DLD1 (cell line): ENCODE data around the gene TNPO1.
"Not testable (repeated sequence)": the region's sequence is repeated elsewhere in the genome, so short reads cannot be mapped to it uniquely, and the experiment has no call there.

Source experiments
- in situ Hi-C: cut with HindIII; loops from 2 replicates; pipeline ENCODE4 v1.10.0; 2017; ENCODE audit warnings: low sequenced_read_pairs

The TNPO1 gene

DNA sequence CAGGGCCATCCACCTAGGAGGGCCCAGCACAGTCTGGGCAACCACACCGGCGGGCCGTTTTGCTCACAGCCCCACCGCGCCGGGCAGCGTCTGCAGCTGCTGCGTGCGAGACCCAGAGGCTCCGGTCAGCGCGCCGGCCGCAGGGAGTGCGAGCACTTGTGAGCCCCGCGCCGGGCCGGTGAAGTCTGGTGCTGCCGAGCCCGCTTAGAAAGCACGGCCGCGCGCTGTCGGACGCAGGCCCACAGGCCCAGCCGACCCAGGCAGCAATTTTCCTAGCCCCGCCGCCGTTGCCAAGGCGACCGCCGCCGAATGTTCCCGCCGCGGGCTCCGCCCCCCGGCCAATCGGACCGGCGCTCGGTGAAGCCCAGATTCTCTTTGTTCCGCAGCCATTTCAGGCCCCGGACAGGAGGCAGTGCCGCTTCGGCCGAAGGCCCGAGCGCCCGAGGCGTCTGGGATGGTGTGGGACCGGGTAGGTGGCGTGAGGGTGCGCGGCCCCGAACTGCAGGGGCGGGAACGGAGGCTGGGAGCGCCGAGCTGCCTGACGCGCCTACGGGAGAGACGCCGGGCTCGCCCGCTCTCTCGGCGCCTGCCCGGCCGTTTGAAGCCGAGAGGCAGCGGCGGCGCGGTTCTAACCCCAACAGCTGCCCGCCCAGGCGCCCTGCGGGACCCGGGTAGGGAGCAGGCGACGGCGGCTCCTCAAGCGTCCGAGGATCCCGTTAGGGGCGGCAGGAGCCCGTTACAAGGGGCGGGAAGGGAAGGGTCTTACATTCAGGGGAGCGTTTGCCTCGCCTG is at the start of gene TNPO1:
Gene TNPO1, plus strand, starts transcription at position 378 of the 792 bp plus-strand sequence. Its CDS starts 77 bp downstream, at position 455.
- in situ Hi-C loops = no loop called here

DNA sequence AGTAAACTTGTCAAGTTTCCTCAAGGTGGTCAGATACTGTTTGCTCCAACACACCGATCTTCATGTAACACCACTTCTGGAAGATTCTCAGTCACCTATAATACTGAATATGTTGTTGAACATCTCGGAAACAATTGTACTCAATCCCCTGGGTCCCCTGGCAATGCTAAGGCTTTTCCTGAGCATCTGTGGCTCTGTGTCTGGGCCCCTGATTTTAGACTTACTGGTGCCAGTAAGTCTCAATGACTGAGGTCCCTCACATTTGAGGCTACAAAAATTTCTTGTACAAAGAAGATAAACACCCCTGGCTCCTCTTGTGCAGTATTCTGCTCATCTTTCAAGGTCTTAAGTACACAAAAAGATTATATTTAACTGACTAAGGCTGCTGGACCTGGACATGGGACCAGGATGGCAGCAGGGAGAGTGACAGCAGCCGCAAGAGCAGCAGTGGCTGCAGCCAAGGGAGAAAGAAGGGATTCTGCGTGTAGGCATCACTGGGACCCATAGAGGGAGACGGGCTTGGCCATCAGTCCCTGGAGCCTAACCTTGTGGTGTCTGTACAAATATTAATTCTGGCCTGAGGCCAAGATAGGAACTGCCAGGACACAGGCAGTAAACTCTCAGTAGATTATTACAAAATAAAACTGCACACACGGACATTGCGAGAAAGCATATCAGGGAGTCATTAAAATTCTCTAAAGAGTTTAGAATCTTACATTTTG is 49.0 kb upstream of the TNPO1 start:
- in situ Hi-C loops = no loop called here

DNA sequence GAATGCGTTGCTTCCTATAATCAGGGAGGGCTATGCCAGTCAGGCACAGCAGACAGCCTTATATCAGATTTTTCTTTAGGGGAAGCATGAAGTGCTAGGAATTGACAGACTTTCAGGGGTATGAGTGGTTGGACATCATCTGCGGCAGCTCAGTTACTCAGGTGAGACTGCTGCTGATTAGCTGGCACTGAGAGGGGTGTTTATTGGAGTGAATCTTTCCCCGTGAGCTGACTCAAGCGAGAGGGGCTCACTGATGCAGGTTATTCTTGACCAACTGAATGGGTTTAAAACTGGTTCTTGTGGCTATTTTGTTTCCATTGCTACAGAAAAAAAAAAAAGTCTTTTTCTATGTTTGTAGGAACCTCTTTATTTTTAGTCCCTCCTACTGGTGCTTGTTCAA is 46.2 kb upstream of the TNPO1 start:
- in situ Hi-C loops = no loop called here

DNA sequence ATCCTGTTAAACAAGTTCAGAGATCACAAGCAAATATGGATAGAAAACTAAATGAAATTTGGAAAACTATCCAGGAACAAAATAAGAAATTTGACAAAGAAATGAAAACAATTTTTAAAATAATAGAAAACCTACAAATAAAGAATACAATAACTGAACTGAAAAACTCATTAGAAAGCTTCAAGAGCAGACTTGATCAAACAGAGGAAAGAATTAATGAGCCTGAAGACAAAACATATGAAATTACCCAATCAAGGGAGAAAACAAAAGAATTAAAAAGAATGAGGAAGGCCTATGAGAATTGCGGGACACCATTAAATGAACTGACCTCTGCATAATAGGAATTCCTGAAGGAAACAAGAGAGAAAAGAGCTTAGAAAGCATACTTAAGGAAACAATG is 39.8 kb upstream of the TNPO1 start:
- in situ Hi-C loops = loop anchor here (25.0 kb wide), 1 partner anchor 214 kb away; no protein-coding TSS in a partner anchor

DNA sequence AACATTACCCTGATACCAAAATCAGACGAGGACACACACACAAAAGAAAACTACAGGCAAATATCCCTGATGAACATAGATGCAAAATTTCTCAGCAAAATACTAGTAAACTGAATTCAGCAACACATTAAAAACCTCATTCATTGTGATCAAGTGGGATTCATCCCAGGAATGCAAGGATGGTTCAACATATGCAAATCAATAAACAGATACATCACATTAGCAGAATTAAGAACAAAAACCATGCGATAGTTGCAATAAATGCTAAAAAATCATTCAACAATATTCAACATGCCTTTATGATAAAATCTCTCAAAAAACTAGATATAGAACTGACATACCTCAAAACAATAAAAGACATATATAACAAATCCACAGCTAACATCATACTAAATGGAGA is 36.9 kb upstream of the TNPO1 start:
- in situ Hi-C loops = loop anchor here (25.0 kb wide), 1 partner anchor 217 kb away; no protein-coding TSS in a partner anchor

DNA sequence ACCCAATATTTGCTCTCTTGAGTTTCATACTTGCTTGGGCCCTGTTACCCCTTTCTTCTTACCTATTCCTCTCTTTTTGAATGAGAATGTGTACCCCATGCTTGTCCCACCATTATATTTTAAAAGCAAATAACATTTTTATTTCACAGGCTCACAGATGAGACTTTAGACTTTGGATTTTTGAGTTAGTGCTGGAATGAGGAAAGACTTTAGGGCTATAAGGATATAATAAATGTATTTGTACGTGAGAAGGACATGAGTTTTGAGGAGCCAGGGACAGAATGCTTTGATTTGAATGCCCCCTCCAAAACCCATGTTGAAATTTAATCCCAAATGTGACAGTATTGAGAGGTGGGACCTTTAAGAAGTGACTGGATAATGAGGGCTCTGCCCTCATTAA is 33.1 kb upstream of the TNPO1 start:
- in situ Hi-C loops = loop anchor here (25.0 kb wide), 1 partner anchor 221 kb away; no protein-coding TSS in a partner anchor

DNA sequence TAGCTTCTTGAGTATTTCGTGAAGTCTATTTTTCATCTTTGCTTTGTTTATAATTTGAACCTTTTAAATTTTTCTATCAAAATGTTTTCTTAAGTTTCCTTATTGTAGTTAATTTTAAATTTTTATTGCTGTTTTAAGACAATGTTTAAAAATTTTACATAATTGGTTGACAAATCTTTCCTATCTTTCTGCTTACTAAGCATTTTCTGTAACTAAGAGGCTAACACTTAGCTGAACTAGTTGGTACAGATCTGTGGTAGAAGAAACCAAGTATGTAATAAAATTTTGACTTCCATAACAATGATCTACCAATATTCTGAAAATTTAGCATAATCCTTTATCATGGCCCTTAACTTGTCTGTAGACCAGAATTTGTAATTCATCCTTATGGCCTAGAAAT is 32.3 kb upstream of the TNPO1 start:
- in situ Hi-C loops = loop anchor here (25.0 kb wide), 1 partner anchor 222 kb away; no protein-coding TSS in a partner anchor

DNA sequence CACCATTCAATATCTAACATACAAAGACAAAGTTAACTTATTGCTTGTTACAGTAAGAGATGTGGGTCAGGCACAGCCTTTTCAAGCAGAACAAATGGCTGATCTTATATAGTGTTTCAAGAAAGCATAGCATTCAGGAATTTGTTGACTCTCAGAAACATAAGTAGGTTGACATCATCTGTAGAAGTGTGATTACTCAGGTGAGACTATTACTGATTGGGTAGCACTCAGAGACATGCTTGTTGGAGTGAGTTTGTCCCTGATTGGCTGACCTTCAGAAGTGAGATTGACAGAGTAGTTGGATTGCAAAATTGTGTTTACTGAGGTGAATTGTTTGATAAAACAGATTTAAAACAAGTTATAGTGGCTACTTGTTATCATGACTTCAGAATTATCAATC is 30.7 kb upstream of the TNPO1 start:
- in situ Hi-C loops = loop anchor here (25.0 kb wide), 1 partner anchor 224 kb away; no protein-coding TSS in a partner anchor

DNA sequence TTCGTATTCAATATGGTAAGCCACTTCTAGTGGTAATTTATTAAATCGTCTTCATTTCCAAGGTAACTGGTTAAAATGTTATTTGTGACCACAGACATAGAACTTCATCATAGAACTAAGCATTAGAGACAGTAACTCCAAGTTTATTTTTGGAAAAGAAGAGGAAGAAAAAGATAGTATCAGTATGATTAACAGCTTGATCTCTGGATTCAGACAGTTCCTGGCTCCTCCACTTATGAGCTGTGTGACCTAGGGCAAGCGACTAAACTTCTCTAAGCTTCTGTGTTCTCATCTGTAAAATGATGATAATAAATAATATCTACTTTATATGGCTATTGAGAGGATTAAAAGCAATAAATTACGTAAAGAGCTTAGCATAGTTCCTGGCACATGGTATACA is 29.8 kb upstream of the TNPO1 start:
- in situ Hi-C loops = loop anchor here (25.0 kb wide), 1 partner anchor 224 kb away; no protein-coding TSS in a partner anchor

DNA sequence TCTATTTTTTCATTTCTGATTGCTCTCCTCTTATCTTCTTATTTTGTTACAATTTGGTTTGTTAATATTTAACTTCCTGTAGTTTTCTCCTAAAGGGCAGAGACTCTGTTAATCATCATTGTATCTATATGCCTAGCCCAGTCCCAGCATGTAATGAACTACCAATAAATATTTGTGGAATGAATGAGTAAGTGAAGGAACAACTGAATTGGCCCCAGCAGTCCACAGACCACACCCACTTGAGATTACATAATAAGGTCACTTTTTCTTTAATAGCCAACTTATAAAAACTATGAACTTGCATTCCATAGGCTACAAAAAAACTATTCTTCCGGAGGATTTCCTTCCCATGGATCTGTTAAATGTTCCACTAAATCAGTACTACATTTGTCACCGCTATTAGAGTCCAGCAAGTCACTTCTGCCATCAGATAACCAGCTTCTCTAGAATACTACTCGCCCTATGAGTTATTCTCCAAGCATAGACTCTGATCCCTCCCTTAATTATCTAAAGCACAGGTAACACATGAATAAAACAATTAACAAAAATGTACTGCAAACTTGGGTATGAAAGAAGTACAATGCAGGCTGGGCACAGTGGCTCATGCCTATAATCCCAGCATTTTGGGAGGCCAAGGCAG is 27.5 kb upstream of the TNPO1 start:
- in situ Hi-C loops = loop anchor here (25.0 kb wide), 1 partner anchor 227 kb away; no protein-coding TSS in a partner anchor

DNA sequence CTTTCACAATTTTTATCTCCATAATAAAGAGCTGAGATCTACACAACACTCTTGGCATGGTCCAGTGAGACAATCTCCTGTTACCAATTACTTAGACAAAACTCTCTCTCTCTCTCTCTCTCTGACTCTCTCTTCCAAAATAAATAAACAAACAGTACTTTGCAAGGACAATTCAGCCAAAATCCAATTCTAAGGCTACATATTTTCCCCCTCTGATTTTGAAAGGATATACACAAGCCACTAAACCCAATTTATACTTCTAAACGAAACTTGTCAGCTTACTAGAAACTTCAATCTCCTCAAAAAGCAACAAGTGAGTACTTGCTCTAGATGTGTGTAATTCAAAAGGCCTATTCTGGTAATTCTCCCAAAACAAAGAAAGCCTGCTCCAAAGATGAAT is 26.3 kb upstream of the TNPO1 start:
- in situ Hi-C loops = loop anchor here (25.0 kb wide), 1 partner anchor 228 kb away; no protein-coding TSS in a partner anchor

DNA sequence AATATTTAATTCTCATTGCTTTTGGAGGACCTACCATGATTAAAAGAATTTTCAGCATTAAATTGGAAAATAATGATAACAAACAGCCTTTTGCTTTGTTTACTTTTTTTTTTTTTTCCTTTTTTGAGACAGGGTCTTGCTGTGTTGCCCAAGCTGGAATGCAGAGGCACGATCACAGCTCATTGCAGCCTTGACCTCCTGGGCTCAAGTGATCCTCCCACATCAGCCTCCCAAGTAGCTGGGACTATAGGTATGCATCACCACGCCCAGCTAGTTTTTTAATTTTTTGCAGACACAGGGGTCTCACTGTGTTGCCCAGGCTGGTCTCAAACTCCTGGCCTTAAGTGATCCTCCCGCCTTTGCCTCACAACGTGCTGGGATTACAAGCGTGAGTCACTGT is 23.8 kb upstream of the TNPO1 start:
- in situ Hi-C loops = loop anchor here (25.0 kb wide), 1 partner anchor 230 kb away; no protein-coding TSS in a partner anchor

DNA sequence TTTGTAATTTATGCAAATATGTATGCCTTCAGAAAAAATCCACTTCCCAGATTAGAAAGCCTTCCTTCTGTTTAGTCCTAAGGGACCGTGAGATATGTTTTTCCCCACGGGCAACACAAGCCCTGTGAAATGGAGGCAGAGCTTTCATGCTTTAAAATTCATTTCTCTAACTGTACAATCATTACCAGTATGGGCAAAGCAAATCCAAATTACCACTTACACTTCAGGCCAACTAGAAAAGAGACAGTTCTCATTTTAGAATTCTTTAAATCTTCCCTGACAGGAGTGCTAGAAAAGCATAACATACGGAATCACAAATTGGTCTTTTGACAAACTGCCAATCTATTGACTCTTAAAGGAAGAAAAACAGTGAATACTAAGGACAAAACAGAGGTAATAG is 20.5 kb upstream of the TNPO1 start:
- in situ Hi-C loops = loop anchor here (25.0 kb wide), 1 partner anchor 234 kb away; no protein-coding TSS in a partner anchor

DNA sequence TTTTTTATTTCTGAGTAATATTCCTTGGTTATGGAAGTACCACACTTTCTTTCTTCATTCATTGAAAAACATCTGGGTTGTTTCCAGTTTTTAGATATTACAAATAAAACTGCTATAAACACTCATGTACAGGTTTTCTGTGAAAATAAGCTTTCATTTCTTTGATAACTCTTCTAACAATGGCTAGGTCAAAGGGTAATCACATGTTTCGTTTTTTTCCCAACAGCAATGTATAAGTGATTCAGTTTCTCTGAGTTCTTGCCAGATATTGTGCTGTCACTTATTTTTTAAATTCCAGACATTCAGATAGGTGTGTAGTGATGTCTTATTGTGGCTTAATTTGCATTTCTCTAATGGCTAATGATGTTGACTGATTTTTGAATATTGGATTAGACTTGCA is 16.7 kb upstream of the TNPO1 start:
- in situ Hi-C loops = loop anchor here (25.0 kb wide), 1 partner anchor 237 kb away; no protein-coding TSS in a partner anchor

DNA sequence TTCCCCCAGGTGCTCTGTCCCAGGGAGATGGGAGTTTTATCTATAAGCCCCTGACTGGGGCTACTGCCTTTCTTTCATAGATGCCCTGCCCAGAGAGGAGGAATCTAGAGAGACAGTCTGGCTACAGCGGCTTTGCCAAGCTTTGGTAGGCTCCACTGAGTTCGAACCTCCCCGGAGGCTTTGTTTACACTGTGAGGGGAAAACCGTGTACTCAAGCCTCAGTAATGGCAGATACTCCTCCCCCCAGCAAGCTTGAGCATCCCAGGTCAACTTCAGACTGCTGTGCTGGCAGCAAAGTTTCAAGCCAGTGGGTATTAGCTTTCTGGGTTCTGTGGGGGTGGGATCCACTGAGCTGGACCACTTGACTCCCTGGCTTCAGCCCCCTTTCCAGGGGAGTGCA is 7.8 kb upstream of the TNPO1 start:
- in situ Hi-C loops = not testable (repeated sequence)

DNA sequence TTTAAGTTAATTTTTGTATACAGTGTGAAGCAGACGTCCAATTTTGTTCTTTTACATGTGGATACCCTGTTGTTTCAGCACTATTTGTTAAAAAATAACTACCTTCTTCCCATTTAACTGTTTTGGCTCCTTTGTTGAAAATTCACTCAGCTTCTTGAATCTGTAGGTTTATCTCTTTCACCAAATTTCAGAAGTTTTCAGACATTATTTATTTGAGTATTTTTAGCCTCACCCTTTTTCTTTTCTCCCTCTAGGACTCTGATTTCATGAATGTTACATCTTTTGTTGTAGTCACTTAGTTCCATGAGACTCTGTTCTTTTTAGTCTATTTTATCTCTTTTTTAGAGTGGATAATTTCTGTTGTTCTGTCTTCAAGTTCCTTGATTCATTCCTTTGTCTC is 4.6 kb upstream of the TNPO1 start:
- in situ Hi-C loops = no loop called here

DNA sequence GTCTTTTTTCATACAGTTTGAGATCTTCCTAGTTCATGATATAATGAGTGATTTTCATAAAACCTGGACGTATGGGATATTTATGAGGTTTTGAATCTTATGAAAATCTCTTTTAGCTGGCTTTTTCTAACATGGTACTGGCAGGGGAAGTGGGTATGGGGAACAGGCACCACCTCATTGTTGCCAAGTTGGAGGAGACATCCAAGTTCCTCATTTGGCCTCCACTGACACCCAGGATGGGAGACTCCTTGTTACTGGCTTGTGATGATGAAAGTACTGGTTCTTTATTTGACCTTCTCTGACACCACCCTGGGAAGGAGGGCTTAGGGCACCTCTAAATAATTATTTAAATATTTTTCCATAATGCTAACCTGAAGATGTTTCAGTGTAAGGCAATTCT is 4.0 kb upstream of the TNPO1 start:
- in situ Hi-C loops = no loop called here

DNA sequence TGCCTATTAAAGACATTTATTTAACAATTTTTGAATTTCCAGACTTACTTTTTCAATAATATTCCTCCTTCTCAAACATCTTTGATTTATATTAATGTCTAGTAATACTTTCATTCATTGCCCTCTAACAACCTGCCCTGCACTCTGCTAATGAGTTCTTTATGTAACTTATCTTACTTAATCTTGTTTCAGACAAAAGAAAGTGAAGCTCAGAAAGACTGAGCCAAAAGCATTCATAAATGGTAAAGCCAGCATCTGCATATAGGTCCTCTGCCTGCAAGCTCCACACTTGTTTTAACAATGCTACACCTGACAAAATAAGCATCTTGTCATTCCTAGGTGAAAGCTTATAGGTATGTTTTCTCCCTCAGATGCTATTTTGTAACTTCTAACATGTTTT is 2.4 kb upstream of the TNPO1 start:
- in situ Hi-C loops = no loop called here

DNA sequence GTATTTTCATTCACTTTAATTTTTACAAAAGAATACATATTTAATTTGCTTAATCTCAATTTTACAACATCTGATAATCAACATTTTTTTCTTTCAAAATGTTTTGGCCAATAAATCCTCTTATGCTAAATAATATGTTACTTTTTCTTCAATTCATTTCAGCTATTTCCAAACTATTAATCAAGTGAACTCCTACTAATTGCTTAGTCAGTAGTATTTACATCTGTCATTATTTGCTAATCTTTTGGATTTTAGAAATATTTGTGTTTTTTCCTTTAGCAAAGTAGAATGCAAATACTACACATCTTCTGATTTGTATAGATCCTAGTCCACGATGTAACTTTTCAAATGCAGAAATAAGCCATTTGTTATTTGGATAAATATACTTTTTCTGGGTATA is 1.6 kb upstream of the TNPO1 start:
- in situ Hi-C loops = no loop called here

DNA sequence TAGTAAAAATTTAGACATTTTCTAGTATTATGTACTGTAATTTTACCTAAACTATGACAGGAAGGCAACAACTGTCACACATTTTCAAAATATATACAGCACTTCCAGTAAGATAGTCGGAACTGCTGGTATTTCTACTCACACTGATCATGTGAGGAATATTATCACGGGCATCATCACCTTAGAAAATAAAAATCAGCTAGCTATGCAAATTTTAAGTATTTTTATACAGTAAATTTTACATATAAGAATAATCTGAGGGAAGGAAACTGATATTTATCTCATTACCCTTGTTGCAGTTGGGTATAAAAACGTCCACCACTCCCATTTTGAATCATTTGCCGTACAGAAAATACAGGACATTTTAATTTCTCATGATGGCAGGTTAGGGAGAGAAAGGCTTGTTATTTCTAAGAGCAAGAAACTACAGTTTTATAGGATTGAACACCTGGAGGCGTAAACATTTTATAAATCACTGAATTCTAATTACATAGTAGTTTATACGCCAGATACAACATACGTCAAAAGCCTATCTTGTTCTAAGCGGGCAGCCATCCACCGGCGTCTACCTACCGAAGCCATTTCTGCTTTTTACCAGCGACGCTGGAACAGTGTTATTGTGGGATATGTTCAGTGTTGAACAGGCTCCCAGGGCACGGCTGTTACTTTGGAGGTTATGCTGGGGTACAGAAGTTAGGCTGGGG is 729 bp upstream of the TNPO1 start:
- in situ Hi-C loops = no loop called here
